ENCODE data around the gene ZNF791.

DNA sequence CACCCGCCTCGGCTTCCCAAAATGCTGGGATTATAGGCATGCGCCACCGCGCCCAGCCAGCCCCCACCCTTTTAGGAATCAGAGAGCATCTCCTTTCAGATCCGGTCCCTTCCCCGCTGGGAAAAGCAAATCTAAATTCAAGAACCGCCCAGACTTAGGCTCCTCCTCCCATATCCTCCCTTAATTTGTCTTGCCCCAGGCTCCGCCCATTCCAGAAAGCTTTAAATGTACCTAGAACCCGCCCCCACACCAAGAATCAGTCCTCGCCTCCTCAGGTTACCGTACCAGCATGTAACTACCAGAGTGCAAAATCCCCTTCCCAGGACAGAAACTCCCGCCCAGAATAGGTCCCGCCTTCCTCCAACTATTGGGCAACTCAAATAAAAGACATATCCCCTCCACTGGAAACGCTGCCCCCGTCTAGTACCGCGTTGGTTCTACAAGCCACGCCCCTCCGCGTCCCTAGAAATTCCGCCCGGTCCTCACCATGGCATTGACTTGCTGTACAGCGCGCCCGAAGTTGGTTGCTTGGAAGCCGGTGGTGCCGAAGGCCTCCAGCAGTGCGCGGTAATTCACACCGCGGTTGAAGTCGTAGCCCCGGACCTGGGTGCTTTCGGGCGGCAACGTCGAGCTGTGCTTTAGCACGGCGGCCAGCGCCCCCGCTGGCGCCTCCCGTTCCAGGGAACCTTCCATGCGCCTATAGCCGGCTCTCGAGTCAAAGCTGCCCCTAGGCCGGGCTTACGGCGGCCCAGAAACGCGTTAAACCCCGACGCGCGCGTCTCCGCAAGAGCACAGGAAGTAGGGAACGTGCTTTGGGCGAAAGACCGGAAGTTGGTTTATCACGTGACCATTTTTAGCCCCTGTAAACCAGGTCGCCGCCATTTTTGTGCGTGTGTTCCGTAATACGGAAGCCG lies 70.6 kb downstream of the ZNF791 start, which contains the start of gene DHPS:
- TF ChIP-seq, protein P1, sequence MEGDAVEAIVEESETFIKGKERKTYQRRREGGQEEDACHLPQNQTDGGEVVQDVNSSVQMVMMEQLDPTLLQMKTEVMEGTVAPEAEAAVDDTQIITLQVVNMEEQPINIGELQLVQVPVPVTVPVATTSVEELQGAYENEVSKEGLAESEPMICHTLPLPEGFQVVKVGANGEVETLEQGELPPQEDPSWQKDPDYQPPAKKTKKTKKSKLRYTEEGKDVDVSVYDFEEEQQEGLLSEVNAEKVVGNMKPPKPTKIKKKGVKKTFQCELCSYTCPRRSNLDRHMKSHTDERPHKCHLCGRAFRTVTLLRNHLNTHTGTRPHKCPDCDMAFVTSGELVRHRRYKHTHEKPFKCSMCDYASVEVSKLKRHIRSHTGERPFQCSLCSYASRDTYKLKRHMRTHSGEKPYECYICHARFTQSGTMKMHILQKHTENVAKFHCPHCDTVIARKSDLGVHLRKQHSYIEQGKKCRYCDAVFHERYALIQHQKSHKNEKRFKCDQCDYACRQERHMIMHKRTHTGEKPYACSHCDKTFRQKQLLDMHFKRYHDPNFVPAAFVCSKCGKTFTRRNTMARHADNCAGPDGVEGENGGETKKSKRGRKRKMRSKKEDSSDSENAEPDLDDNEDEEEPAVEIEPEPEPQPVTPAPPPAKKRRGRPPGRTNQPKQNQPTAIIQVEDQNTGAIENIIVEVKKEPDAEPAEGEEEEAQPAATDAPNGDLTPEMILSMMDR (IDR thresholded peaks at IDR 0.05): no peak
- TF ChIP-seq POLR2A (IDR thresholded peaks at IDR 0.05): no peak

Measured in lower leg skin (tissue), 3 donors.